Measurements from ENCODE around the gene CHIC2. TPM values are rescaled to one million over a fixed set of nuclear protein-coding genes. Genes with fewer than 3 reads are reported as not detected.

The CHIC2 gene
- total RNA-seq, 1 experiment from 2014 or later, result 8.2 TPM

DNA sequence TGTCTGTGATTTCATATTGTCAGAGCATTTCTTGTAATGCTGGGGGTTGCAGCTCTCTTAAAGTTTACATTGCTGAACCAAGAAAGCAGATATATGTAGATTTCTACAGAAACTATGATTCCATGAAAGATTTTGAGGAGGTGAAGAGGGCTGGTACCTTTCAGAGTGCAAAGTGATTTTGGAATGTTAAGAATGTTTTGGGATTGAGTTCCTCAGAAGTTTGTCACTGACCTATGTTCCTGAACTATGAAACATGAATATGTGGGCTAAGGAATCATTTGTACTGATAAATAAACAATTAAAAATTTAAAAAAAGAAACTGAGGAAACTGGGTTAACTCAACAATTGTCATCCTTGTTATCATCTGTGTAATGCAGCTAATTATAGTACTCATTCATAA, 12.3 kb upstream of the CHIC2 start:
- H3K9me3 ChIP-seq (ENCODE audit: control insufficient read depth, low read depth, low read length), result no peaks in the 10 kb centered on the region
- H3K9me3 Mint-ChIP-seq, result no peaks in the 10 kb centered on the region
- no peaks in the 10 kb centered on the region for H3K27me3 ChIP-seq (ENCODE audit: insufficient read depth, low read length)
- no peaks in the 10 kb centered on the region for H4K20me1 ChIP-seq (ENCODE audit: control insufficient read depth, insufficient read depth, insufficient read length)
- no peak overlapping the region for H2BK15ac ChIP-seq (ENCODE audit: low read depth, low read length)
- H3K14ac ChIP-seq (ENCODE audit: insufficient read depth, low read length), result no peak overlapping the region
- no peaks in the 10 kb centered on the region for H3K36me3 Mint-ChIP-seq (ENCODE audit: insufficient read depth in 1 of 3, low read depth in 3 of 3)
- no peak overlapping the region for H3K9ac ChIP-seq (ENCODE audit: extremely low read depth, insufficient read length, low read length)
- no peak overlapping the region for H2BK120ac ChIP-seq (ENCODE audit: low read depth, low read length, poor library complexity, severe bottlenecking)
- H3K23me2 ChIP-seq (ENCODE audit: insufficient read length, low read depth, low read length, poor library complexity, severe bottlenecking), result no peaks in the 10 kb centered on the region
- H2BK12ac ChIP-seq (ENCODE audit: insufficient read length, low read depth, low read length), result no peak overlapping the region
- no peak overlapping the region for H3K23ac ChIP-seq (ENCODE audit: insufficient read length, low read depth, low read length)
- no peak overlapping the region for H2AK5ac ChIP-seq (ENCODE audit: insufficient read length, low read length)
- no peak overlapping the region for H3K4me3 Mint-ChIP-seq
- no peaks in the 10 kb centered on the region for H3K4me1 ChIP-seq (ENCODE audit: insufficient read depth, low read length)
- H3T11ph ChIP-seq (ENCODE audit: low read length), result no peak overlapping the region
- peaks cover 4% of the 10 kb centered on the region; the same call in 1 of the 2 replicates for H3K27me3 Mint-ChIP-seq (ENCODE audit: low read depth)
- no peak overlapping the region for H3K27ac Mint-ChIP-seq
- H2AFZ ChIP-seq (ENCODE audit: low read length), result no peak overlapping the region
- no peaks in the 10 kb centered on the region for H3K79me1 ChIP-seq (ENCODE audit: insufficient read depth, low read depth, low read length, poor library complexity, severe bottlenecking)
- H4K91ac ChIP-seq (ENCODE audit: insufficient read length, low read depth, low read length), result no peak overlapping the region
- no peaks in the 10 kb centered on the region for H3K4me1 Mint-ChIP-seq
- DNase-seq, result no peak
- H3K79me2 ChIP-seq (ENCODE audit: insufficient read depth, low read length), result no peaks in the 10 kb centered on the region
- no peak overlapping the region for H3K18ac ChIP-seq (ENCODE audit: insufficient read length, low read depth, low read length)
- no peak overlapping the region for H3K4ac ChIP-seq (ENCODE audit: low read depth, low read length)
- H3K27ac ChIP-seq (ENCODE audit: insufficient read length, low read depth, low read length), result no peak overlapping the region
- no peak overlapping the region for H3K4me2 ChIP-seq (ENCODE audit: insufficient read depth, insufficient read length, low read length)
- H2BK20ac ChIP-seq (ENCODE audit: low read depth, low read length, poor library complexity, severe bottlenecking), result no peak overlapping the region
- TF ChIP-seq, protein P1, sequence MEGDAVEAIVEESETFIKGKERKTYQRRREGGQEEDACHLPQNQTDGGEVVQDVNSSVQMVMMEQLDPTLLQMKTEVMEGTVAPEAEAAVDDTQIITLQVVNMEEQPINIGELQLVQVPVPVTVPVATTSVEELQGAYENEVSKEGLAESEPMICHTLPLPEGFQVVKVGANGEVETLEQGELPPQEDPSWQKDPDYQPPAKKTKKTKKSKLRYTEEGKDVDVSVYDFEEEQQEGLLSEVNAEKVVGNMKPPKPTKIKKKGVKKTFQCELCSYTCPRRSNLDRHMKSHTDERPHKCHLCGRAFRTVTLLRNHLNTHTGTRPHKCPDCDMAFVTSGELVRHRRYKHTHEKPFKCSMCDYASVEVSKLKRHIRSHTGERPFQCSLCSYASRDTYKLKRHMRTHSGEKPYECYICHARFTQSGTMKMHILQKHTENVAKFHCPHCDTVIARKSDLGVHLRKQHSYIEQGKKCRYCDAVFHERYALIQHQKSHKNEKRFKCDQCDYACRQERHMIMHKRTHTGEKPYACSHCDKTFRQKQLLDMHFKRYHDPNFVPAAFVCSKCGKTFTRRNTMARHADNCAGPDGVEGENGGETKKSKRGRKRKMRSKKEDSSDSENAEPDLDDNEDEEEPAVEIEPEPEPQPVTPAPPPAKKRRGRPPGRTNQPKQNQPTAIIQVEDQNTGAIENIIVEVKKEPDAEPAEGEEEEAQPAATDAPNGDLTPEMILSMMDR (conservative IDR thresholded peaks at IDR 0.05), result no peak
- no peak overlapping the region for H4K8ac ChIP-seq (replicated peaks; ENCODE audit: insufficient read length, low read depth, low read length)
- no peak overlapping the region for H3K56ac ChIP-seq (ENCODE audit: insufficient read length, low read depth, low read length)
- H2BK5ac ChIP-seq (ENCODE audit: insufficient read length, low read length), result no peak overlapping the region
- no peak overlapping the region for H4K5ac ChIP-seq (ENCODE audit: insufficient read length, low read depth, low read length)
